ENCODE data around the gene TIMP3.

DNA sequence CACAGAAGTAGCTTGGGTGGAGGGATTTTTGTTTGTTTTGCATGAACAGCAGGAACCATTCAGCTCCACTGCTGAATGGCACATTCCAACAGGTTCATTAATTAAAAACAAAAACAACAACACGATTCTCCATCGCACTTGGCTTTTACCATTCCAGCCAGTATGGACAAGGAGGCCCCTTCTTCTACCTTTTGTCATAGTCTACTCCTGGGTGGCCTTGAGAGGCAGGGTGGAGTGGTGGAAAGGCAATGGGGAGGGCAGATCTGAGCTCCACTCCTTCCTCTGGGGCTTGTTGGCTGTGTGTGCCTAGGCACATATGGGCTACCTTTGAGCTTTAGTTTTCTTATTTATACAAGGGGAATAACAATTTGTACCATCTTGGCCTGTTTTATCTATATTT is 4.8 kb downstream of the TIMP3 start:
- TF ChIP-seq, protein P1, sequence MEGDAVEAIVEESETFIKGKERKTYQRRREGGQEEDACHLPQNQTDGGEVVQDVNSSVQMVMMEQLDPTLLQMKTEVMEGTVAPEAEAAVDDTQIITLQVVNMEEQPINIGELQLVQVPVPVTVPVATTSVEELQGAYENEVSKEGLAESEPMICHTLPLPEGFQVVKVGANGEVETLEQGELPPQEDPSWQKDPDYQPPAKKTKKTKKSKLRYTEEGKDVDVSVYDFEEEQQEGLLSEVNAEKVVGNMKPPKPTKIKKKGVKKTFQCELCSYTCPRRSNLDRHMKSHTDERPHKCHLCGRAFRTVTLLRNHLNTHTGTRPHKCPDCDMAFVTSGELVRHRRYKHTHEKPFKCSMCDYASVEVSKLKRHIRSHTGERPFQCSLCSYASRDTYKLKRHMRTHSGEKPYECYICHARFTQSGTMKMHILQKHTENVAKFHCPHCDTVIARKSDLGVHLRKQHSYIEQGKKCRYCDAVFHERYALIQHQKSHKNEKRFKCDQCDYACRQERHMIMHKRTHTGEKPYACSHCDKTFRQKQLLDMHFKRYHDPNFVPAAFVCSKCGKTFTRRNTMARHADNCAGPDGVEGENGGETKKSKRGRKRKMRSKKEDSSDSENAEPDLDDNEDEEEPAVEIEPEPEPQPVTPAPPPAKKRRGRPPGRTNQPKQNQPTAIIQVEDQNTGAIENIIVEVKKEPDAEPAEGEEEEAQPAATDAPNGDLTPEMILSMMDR (IDR thresholded peaks at IDR 0.05 in 8 of 11, conservative IDR thresholded peaks at IDR 0.05 in 3 of 11) = no peak
- no peak for TF ChIP-seq POLR2A (IDR thresholded peaks at IDR 0.05)

Measured in spleen (tissue), 7 donors.